C4-2B (cell line): ENCODE results near the gene FHAD1.

Source experiments
- CTCF ChIP-seq: fragments of 450-650 bp; conservative IDR thresholded peaks from 2 replicates; pipeline ENCODE4 v1.5.1; 2017; ENCODE audit warnings: mild to moderate bottlenecking
- ZFX ChIP-seq: fragments of 450-650 bp; IDR thresholded peaks from 2 replicates; pipeline ENCODE4 v1.6.1; 2017

GRCh38 chr1:15331180-15331579 lies 84.2 kb downstream of the FHAD1 start:
- TF ChIP-seq CTCF (no peak), ZFX (no peak)
